GM23248 (cell line): ENCODE data around the gene DNAJC1. TPM values are rescaled to one million over a fixed set of nuclear protein-coding genes. Genes with fewer than 3 reads are reported as not detected.
"Not testable (repeated sequence)": the region's sequence is repeated elsewhere in the genome, so short reads cannot be mapped to it uniquely, and the experiment has no call there.

Experiments
- DNase-seq: peaks from one replicate; pipeline ENCODE4 v3.0.0-alpha.2; 2015
- H2AFZ ChIP-seq: fragments of 200-600 bp; sonication (generic); 2 replicates; pipeline ENCODE4 v1.6.1; 2016; ENCODE audit warnings: antibody characterized with exemption
- H3F3A ChIP-seq: fragments of 200-600 bp; sonication (generic); 2 replicates; pipeline ENCODE4 v1.6.1; 2016; ENCODE audit warnings: mild to moderate bottlenecking, antibody characterized with exemption, mixed run types; ENCODE audit not compliant: insufficient read depth
- H3K27ac ChIP-seq: fragments of 200-600 bp; sonication (generic); 2 replicates; pipeline ENCODE4 v1.5.1; 2016; ENCODE audit warnings: mild to moderate bottlenecking
- H3K27me3 ChIP-seq: fragments of 200-600 bp; sonication (generic); replicated peaks from 2 replicates; pipeline ENCODE4 v1.6.1; 2016; ENCODE audit warnings: mild to moderate bottlenecking; ENCODE audit not compliant: insufficient read depth
- H3K36me3 ChIP-seq: fragments of 200-600 bp; sonication (generic); 2 replicates; pipeline ENCODE4 v1.6.1; 2016; ENCODE audit warnings: low read depth, mild to moderate bottlenecking
- H3K4me1 ChIP-seq: fragments of 200-600 bp; sonication (generic); 2 replicates; pipeline ENCODE4 v1.6.1; 2016; ENCODE audit warnings: mild to moderate bottlenecking; ENCODE audit not compliant: insufficient read depth
- H3K4me2 ChIP-seq: fragments of 200-600 bp; sonication (generic); one replicate; pipeline ENCODE4 v1.6.1; 2016; ENCODE audit warnings: mild to moderate bottlenecking; ENCODE audit not compliant: unreplicated experiment
- H3K4me3 ChIP-seq: fragments of 200-600 bp; sonication (generic); 2 replicates; pipeline ENCODE4 v1.5.1; 2016; ENCODE audit warnings: mild to moderate bottlenecking
- H3K79me2 ChIP-seq: fragments of 200-600 bp; sonication (generic); 2 replicates; pipeline ENCODE4 v1.6.1; 2016; ENCODE audit warnings: mild to moderate bottlenecking; ENCODE audit not compliant: insufficient read depth
- H3K9ac ChIP-seq: fragments of 200-600 bp; sonication (generic); 2 replicates; pipeline ENCODE4 v1.6.1; 2016; ENCODE audit warnings: mild to moderate bottlenecking
- H3K9me2 ChIP-seq: fragments of 200-600 bp; sonication (generic); 2 replicates; pipeline ENCODE4 v1.6.1; 2016; ENCODE audit warnings: mixed run types, mild to moderate bottlenecking, moderate library complexity; ENCODE audit not compliant: insufficient read depth
- H3K9me3 ChIP-seq: fragments of 200-600 bp; sonication (generic); one replicate; pipeline ENCODE4 v1.6.1; 2017; ENCODE audit warnings: low read depth
- H4K20me1 ChIP-seq: fragments of 200-600 bp; sonication (generic); 2 replicates; pipeline ENCODE4 v1.6.0; 2016; ENCODE audit not compliant: insufficient read depth
- EZH2 ChIP-seq: fragments of 200-600 bp; sonication (generic); IDR thresholded peaks from 2 replicates; pipeline ENCODE4 v1.6.1; 2018; ENCODE audit warnings: antibody characterized with exemption, mild to moderate bottlenecking; ENCODE audit not compliant: insufficient read depth, poor library complexity, severe bottlenecking
- EZH2phosphoT487 ChIP-seq: fragments of 200-600 bp; sonication (generic); IDR thresholded peaks from 2 replicates; pipeline ENCODE4 v1.6.1; 2018; ENCODE audit warnings: antibody characterized with exemption, moderate library complexity, mild to moderate bottlenecking, low read depth; ENCODE audit not compliant: insufficient read depth
- WGBS, 2 experiments: methylation state at CpG; one replicate each; pipeline ENCODE4 v1.1.6; 2015 to 2017; ENCODE audit warnings: low lambda C conversion rate in 2 of 2, low coverage in 1 of 2; ENCODE audit errors: missing lambda C conversion rate in 2 of 2; 5-methylcytosine and 5-hydroxymethylcytosine counted together
- in situ Hi-C: fragments of 300-500 bp; cut with MboI; formaldehyde crosslinking; loops from 2 replicates; pipeline ENCODE4 v1.15.0; 2020
- polyA plus RNA-seq: library from polyadenylated mRNA; unstranded; fragments of >200 nt; fragmentation: Nextera tagmentation; extraction: Ambion mirVana; gene quantifications from 2 replicates; pipeline ENCODE4 v1.2.1, GENCODE V29; 2016
- total RNA-seq: library from RNA; depleted of rRNA; stranded (reverse); fragments of >200 nt; shearing (Covaris generic); gene quantifications from 2 replicates; pipeline ENCODE4 v1.2.3, GENCODE V29; 2014

The DNAJC1 gene
- total and polyA plus RNA-seq, 2 experiments from 2014 or later, result 50.9 to 63.9 TPM

DNA sequence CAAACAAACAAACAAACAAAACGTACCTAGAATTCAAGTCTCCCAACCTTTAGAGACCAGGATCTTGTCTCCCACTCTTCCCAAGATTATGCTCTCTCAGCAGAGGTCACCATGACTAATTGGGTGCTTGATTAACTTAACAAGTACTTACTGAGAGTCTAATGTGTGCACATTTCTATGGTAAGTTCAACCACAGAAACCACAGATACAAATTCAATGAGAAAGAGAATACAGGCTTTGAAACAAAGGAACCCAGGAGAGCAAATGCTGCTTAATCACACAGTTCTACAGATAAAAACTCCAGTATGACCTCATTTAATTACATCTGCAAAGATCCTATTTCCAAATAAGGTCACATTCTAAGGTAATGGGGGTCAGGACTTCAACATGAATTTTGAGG, 142.8 kb downstream of the DNAJC1 start:
- Histone ChIP-seq H3K36me3 (no peaks in the 10 kb centered on the region), H4K20me1 (no peaks in the 10 kb centered on the region), H3K79me2 (no peaks in the 10 kb centered on the region), H3K4me3 (no peak overlapping the region), H3K27ac (no peak overlapping the region), H2AFZ (no peak overlapping the region), H3K9me3 (no peaks in the 10 kb centered on the region), H3K9me2 (no peaks in the 10 kb centered on the region), H3K4me1 (no peaks in the 10 kb centered on the region), H3K4me2 (no peak overlapping the region), H3K9ac (no peak overlapping the region), H3K27me3 (no peaks in the 10 kb centered on the region), H3F3A (no peaks in the 10 kb centered on the region)
- DNase-seq, result no peak
- no peak for TF ChIP-seq EZH2phosphoT487
- TF ChIP-seq EZH2, result no peak
- in situ Hi-C loops, result no loop called here
- WGBS, 2 experiments, result 71 to 100% methylated on average over 1 of the region's 1 CpG

GRCh38 chr10:21858455-21858854, 145.1 kb downstream of the DNAJC1 start:
- Histone ChIP-seq H3K9me2 (no peaks in the 10 kb centered on the region), H2AFZ (no peak overlapping the region), H3K36me3 (no peaks in the 10 kb centered on the region), H3K27ac (no peak overlapping the region), H3F3A (no peaks in the 10 kb centered on the region), H3K9me3 (no peaks in the 10 kb centered on the region), H3K79me2 (no peaks in the 10 kb centered on the region), H3K9ac (no peak overlapping the region), H3K27me3 (no peaks in the 10 kb centered on the region), H3K4me1 (no peaks in the 10 kb centered on the region), H3K4me3 (no peak overlapping the region), H3K4me2 (no peak overlapping the region), H4K20me1 (no peaks in the 10 kb centered on the region)
- no peak for DNase-seq
- TF ChIP-seq EZH2 (no peak), EZH2phosphoT487 (no peak)
- in situ Hi-C loops, result no loop called here
- WGBS, 2 experiments, result 70 to 79% methylated on average over 2 of the region's 2 CpGs

GRCh38 chr10:21849607-21850006, 153.9 kb downstream of the DNAJC1 start:
- H4K20me1 ChIP-seq, result no peaks in the 10 kb centered on the region
- 0 out of 2 replicates have a peak, but pooled peaks cover 8% of the 10 kb centered on the region for H3K36me3 ChIP-seq
- H3K4me3 ChIP-seq, result no peak overlapping the region
- no peaks in the 10 kb centered on the region for H3K9me2 ChIP-seq
- no peak for TF ChIP-seq EZH2
- TF ChIP-seq EZH2phosphoT487, result no peak
- in situ Hi-C loops, result no loop called here
- no peaks in the 10 kb centered on the region for H3K9me3 ChIP-seq
- H3K9ac ChIP-seq, result no peak overlapping the region
- H3K79me2 ChIP-seq, result no peaks in the 10 kb centered on the region
- 86 to 96% methylated on average over 1 of the region's 1 CpG for WGBS, 2 experiments
- no peak overlapping the region for H2AFZ ChIP-seq
- H3K27ac ChIP-seq, result no peak overlapping the region
- H3K4me2 ChIP-seq, result no peak overlapping the region
- DNase-seq, result peak; percentile 36
- no peaks in the 10 kb centered on the region for H3K4me1 ChIP-seq
- H3F3A ChIP-seq, result no peaks in the 10 kb centered on the region
- no peaks in the 10 kb centered on the region for H3K27me3 ChIP-seq

GRCh38 chr10:21843645-21844044, 159.9 kb downstream of the DNAJC1 start:
- Histone ChIP-seq H3K79me2 (no peaks in the 10 kb centered on the region), H3K27me3 (no peaks in the 10 kb centered on the region), H3K27ac (no peak overlapping the region), H3K4me2 (no peak overlapping the region), H3K9me2 (no peaks in the 10 kb centered on the region), H3K4me3 (no peak overlapping the region), H3K4me1 (no peaks in the 10 kb centered on the region), H3K9ac (no peak overlapping the region), H2AFZ (no peak overlapping the region), H3K36me3 (no peaks in the 10 kb centered on the region), H4K20me1 (no peaks in the 10 kb centered on the region), H3K9me3 (no peaks in the 10 kb centered on the region), H3F3A (no peaks in the 10 kb centered on the region)
- 100% methylated on average over 1 of the region's 1 CpG for WGBS, 2 experiments
- TF ChIP-seq EZH2, result no peak
- no peak for TF ChIP-seq EZH2phosphoT487
- in situ Hi-C loops, result no loop called here
- DNase-seq, result no peak

GRCh38 chr10:21841273-21841672, 162.3 kb downstream of the DNAJC1 start:
- H3K9me3 ChIP-seq, H3K4me3 ChIP-seq, DNase-seq, in situ Hi-C loops, H3K27me3 ChIP-seq, H3K9ac ChIP-seq, H2AFZ ChIP-seq, H3K9me2 ChIP-seq, H4K20me1 ChIP-seq, H3K36me3 ChIP-seq, H3K27ac ChIP-seq, H3K4me1 ChIP-seq, H3F3A ChIP-seq, H3K79me2 ChIP-seq, H3K4me2 ChIP-seq: not testable (repeated sequence)
- 92 to 94% methylated on average over 2 of the region's 2 CpGs for WGBS, 2 experiments

- H4K20me1 ChIP-seq, H2AFZ ChIP-seq, H3K9me3 ChIP-seq, H3F3A ChIP-seq, in situ Hi-C loops, H3K27me3 ChIP-seq, H3K36me3 ChIP-seq, H3K27ac ChIP-seq, DNase-seq, H3K4me1 ChIP-seq, H3K4me2 ChIP-seq, H3K4me3 ChIP-seq, H3K79me2 ChIP-seq, H3K9me2 ChIP-seq, H3K9ac ChIP-seq: not testable (repeated sequence)
- WGBS, 2 experiments, result 92% methylated on average over 29 of the region's 29 CpGs; no CpG with 5 or more reads in 1 of the 2 experiments
Observed at GRCh38 chr10:21837487-21837886, 166.0 kb downstream of the DNAJC1 start.

DNA sequence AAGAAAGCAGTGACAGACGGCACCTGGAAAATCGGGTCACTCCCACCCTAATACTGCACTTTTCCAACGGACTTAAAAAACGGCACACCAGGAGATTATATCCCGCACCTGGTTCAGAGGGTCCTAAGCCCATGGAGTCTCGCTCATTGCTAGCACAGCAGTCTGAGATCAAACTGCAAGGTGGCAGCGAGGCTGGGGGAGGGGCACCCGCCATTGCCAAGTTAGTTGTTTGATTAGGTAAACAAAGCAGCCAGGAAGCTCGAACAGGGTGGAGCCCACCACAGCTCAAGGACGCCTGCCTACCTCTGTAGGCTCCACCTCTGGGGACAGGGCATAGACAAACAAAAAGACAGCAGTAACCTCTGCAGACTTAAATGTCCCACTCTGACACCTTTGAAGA, 169.0 kb downstream of the DNAJC1 start:
- WGBS, 2 experiments, result 96 to 99% methylated on average over 10 of the region's 10 CpGs

More for the DNA sequence above, 169.0 kb downstream of the DNAJC1 start:
- H4K20me1 ChIP-seq, H3K4me1 ChIP-seq, H3K9me2 ChIP-seq, H2AFZ ChIP-seq, H3K36me3 ChIP-seq, H3K9ac ChIP-seq, H3K9me3 ChIP-seq, H3K27me3 ChIP-seq, DNase-seq, in situ Hi-C loops, H3K4me2 ChIP-seq, H3K79me2 ChIP-seq, H3K27ac ChIP-seq, H3K4me3 ChIP-seq: not testable (repeated sequence)
- H3F3A ChIP-seq, result peaks cover 13% of the 10 kb centered on the region; the same call in 1 of the 2 replicates
